Measurements from ENCODE around the gene HBA2. TPM values are rescaled to one million over a fixed set of nuclear protein-coding genes. Genes with fewer than 3 reads are reported as not detected.
"Not testable (repeated sequence)": the region's sequence is repeated elsewhere in the genome, so short reads cannot be mapped to it uniquely, and the experiment has no call there.

Gene HBA2
- total RNA-seq, 1 experiment from 2014 or later = not detected

DNA sequence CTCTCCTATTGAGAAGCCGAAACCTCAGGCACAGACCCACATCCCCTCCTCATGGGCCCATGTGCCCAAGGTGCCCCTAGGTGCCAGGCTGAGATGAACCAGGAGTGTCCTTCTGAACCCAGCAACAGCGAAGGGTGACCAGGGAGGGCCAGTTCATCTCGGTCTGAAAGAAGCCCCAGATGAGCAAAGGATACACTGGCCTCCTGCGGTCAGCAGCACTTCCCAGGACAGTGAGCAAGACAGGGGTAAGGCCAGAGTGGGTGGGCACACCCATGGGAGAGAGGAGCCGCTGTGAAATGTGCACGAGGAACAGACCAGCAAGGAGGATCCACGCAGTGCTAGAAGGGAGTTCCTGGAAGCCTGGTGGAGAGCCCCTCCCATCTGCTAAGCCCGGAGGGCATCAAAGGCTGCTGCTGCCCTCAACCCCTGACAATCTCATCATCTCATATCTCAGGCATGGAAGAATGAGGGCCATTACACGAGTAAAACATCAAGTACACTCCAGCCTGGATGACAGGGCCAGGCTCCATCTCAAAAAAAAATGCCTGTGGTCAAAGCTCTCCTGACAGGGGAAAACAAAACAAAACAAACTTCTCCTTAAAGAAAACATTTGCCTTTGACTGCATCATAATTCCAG, 23.5 kb upstream of the HBA2 start:
- peak in 1 of 2 experiments; percentile 51 for DNase-seq
- H3K27ac ChIP-seq = no peak overlapping the region

DNA sequence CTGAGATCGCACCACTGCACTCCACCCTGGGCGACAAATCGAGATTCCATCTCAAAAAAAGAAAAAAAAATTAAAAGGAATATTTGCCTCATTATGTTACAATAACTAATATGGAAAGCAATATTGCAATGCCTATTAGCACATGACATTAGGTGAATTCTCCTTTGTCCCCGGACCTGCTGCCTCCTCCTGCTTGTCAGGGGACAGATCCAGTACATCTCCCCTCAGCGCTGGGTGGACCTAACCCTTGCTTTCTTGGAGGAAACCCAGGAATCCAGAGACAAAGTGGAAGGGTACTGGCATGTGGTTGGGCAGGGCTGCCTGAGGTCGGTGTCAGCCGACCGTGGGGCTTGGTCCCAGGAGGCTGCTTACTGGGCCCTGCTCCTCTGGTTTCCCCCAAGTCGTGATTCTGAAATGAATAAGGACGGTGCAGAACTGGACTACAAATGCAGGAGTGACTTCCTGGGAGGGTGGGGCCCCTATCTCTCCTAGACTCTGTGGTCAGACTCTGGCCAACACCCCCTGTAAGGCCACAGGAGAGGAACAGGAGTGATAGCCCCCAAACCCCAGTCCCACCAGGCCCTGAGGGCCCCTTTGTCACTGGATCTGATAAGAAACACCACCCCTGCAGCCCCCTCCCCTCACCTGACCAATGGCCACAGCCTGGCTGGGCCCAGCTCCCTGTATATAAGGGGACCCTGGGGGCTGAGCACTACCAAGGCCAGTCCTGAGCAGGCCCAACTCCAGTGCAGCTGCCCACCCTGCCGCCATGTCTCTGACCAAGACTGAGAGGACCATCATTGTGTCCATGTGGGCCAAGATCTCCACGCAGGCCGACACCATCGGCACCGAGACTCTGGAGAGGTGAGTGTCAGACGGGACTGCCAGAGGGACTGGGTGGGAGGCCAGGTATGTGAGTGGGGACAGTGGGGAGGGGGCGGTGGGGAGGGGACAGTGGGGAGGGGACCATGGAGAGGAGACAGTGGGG, 20.2 kb upstream of the HBA2 start, which contains the start of gene HBZ:
Gene HBZ (plus strand): TSS at position 504 of the 988 bp plus-strand sequence. CDS start 266 bp downstream, at position 770.
- no peak for DNase-seq
- Histone ChIP-seq H3K36me3 (no peaks in the 10 kb centered on the region), H3K27me3 (no peaks in the 10 kb centered on the region), H3K4me1 (peaks cover 8% of the 10 kb centered on the region), H3K4me3 (no peak within 1 kb of the TSS), H3K9me3 (replicated peaks) (no peaks in the 10 kb centered on the region), H3K27ac (no peak within 1 kb of the TSS)

More for the DNA sequence above, 23.5 kb upstream of the HBA2 start:
- H3K27me3 ChIP-seq = no peaks in the 10 kb centered on the region
- peaks cover 5% of the 10 kb centered on the region; the same call in 1 of the 2 replicates for H3K4me1 ChIP-seq
- no peaks in the 10 kb centered on the region for H3K9me3 ChIP-seq (replicated peaks)
- H3K36me3 ChIP-seq = no peaks in the 10 kb centered on the region
- H3K4me3 ChIP-seq = no peak overlapping the region

DNA sequence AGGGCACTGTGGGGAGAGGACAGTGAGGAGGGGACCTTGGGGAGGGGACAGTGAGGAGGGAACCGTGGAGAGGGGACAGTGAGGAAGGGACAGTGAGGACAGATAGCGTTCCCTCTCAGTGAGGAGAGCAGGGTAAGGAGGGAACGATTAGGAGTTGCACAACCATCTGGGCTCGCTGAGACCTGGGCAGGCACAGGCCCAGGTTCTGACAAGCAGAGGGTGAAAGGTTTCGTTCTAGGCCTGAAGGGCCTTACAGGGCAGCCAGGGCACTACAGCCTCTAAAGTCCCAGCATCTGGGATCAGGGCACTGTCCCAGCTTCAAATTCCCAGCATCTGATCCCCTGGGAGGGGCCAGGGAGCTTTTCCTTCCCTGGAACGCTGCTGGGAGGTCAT, 19.6 kb upstream of the HBA2 start:
- not testable (repeated sequence) for DNase-seq; H3K27ac ChIP-seq; H3K9me3 ChIP-seq (replicated peaks); H3K4me3 ChIP-seq; H3K36me3 ChIP-seq; H3K27me3 ChIP-seq; H3K4me1 ChIP-seq

DNA sequence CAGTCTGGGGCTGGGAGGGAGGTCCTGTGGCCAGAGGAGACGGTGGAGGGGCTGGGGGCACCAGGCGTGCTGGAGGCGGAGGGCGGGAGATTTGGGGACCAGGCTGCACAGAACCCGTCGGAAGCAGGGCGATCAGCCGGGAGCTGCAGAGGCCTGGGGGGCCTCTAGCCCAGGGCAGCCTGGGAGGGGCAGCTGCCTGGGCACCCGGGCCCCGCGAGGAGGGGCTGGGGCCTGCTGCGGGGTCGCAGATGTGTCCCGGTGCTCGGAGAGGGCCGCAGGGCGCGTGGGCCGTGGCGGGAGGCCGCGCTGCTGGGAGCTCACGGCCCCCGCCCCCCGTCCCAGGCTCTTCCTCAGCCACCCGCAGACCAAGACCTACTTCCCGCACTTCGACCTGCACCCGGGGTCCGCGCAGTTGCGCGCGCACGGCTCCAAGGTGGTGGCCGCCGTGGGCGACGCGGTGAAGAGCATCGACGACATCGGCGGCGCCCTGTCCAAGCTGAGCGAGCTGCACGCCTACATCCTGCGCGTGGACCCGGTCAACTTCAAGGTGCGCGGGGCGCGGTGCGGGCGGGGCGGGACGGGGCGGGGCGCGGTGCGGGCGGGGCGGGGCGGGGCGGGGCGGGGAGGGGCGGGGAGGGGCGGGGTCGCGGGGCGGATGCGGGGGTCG, 19.0 kb upstream of the HBA2 start:
- not testable (repeated sequence) for H3K4me3 ChIP-seq; H3K27ac ChIP-seq; H3K4me1 ChIP-seq; DNase-seq; H3K9me3 ChIP-seq (replicated peaks); H3K27me3 ChIP-seq; H3K36me3 ChIP-seq

DNA sequence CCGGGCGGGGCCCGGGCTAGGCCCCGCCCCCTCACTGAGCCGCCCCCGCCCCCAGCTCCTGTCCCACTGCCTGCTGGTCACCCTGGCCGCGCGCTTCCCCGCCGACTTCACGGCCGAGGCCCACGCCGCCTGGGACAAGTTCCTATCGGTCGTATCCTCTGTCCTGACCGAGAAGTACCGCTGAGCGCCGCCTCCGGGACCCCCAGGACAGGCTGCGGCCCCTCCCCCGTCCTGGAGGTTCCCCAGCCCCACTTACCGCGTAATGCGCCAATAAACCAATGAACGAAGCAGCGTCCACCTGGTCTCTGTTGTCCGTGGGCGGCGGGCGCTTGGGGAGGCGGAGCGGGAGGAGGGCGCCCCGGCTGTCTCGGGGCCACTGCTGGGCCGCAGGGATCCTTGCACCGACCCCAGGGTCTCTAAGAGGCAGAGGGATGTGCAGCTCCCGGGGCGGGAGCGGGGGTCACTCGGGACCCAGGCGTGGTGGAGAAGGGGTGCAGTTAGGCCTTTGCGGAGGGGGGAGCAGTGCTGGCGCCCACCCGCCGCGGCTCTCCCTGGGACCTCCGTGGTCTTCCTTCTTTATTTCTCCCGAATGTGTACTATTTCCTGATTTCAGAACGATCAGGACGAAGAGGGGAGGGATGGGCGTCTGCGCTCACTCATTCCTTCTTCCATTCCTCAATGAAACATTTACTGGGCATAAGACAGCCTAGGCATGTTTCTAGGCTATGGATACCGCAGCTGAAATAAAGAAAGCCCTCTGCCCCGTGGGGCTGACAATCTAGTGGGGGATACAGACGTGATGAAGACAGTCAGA, 18.3 kb upstream of the HBA2 start:
- Histone ChIP-seq H3K27me3 (no peaks in the 10 kb centered on the region), H3K4me1 (peaks cover 3% of the 10 kb centered on the region; the same call in 1 of the 2 replicates), H3K36me3 (no peaks in the 10 kb centered on the region), H3K4me3 (peak overlapping the region; percentile 60), H3K9me3 (replicated peaks) (no peaks in the 10 kb centered on the region), H3K27ac (peak overlapping the region; percentile 15)
- peak; percentile 78 to 84 for DNase-seq

DNA sequence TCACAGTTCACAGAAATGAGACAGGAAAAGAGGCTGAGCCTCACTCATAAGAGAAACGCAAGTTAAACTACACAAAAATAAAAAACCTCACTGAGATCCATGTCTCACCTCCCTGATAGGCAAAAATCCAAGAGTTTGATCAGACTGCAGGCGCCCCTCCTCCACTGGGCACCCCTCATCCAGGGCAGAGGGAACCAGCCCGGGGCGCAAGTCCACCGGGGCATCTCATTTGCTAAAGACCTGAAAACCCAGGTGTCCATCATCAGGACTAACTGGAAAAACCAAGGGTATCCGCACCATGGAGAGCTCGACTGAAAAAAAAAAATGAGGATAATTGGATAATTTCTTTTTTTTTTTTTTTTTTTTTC, 17.7 kb upstream of the HBA2 start:
- no peak for DNase-seq
- H3K27me3 ChIP-seq = no peaks in the 10 kb centered on the region
- H3K9me3 ChIP-seq (replicated peaks) = no peaks in the 10 kb centered on the region
- H3K4me1 ChIP-seq = peaks cover 3% of the 10 kb centered on the region; the same call in 1 of the 2 replicates
- peak overlapping the region; percentile 60 for H3K4me3 ChIP-seq
- no peaks in the 10 kb centered on the region for H3K36me3 ChIP-seq
- H3K27ac ChIP-seq = peak overlapping the region; percentile 15

DNA sequence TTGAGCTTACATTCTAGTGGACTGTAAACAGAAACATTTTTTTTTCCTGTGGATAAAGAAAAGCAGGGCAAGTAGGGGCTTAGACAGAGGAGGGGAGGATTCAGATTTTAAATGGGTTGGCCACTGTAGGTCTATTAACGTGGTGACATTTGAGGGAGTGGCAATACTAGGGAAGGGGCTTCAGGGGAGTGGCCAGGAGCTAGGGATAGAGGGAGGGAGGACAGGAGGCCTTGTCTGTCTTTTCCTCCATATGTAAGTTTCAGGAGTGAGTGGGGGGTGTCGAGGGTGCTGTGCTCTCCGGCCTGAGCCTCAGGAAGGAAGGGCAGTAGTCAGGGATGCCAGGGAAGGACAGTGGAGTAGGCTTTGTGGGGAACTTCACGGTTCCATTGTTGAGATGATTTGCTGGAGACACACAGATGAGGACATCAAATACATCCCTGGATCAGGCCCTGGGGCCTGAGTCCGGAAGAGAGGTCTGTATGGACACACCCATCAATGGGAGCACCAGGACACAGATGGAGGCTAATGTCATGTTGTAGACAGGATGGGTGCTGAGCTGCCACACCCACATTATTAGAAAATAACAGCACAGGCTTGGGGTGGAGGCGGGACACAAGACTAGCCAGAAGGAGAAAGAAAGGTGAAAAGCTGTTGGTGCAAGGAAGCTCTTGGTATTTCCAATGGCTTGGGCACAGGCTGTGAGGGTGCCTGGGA, 13.4 kb upstream of the HBA2 start:
- Histone ChIP-seq H3K9me3 (replicated peaks) (no peaks in the 10 kb centered on the region), H3K27me3 (no peaks in the 10 kb centered on the region), H3K36me3 (no peaks in the 10 kb centered on the region), H3K4me1 (peaks cover 3% of the 10 kb centered on the region; the same call in 1 of the 2 replicates), H3K27ac (no peak overlapping the region), H3K4me3 (no peak overlapping the region)
- DNase-seq = no peak

DNA sequence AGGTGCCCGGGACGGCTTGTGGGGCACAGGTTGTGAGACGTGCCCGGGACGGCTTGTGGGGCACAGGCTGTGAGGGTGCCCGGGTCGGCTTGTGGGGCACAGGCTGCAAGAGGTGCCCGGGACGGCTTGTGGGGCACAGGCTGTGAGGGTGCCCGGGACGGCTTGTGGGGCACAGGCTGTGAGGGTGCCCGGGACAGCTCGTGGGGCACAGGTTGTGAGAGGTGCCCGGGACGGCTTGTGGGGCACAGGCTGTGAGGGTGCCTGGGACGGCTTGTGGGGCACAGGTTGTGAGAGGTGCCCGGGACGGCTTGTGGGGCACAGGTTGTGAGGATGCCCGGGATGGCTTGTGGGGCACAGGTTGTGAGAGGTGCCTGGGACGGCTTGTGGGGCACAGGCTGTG, 12.4 kb upstream of the HBA2 start:
- H3K4me3 ChIP-seq; H3K36me3 ChIP-seq; H3K27me3 ChIP-seq; H3K27ac ChIP-seq; H3K4me1 ChIP-seq; H3K9me3 ChIP-seq (replicated peaks); DNase-seq: not testable (repeated sequence)

DNA sequence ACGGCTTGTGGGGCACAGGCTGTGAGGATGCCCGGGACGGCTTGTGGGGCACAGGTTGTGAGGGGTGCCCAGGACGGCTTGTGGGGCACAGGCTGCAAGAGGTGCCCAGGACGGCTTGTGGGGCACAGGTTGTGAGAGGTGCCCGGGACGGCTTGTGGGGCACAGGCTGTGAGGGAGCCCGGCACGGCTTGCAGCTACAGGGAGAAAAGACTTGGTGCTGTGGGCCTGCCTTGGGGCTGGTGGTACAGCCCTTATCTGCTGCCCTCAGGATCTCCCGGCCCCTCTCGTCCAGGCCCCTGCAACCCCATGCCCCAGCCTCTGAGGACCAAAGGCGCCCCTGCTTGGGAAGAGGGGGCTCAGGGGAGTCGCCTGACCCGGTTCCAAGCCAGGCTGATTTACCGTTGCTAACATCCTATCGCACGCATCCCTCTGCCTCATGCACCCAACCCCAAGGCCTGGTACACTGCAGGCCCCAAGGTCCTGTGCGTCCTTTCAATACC, 11.9 kb upstream of the HBA2 start:
- Histone ChIP-seq H3K4me1 (no peaks in the 10 kb centered on the region), H3K27me3 (no peaks in the 10 kb centered on the region), H3K36me3 (no peaks in the 10 kb centered on the region), H3K9me3 (replicated peaks) (no peaks in the 10 kb centered on the region), H3K4me3 (no peak overlapping the region), H3K27ac (no peak overlapping the region)
- no peak for DNase-seq

DNA sequence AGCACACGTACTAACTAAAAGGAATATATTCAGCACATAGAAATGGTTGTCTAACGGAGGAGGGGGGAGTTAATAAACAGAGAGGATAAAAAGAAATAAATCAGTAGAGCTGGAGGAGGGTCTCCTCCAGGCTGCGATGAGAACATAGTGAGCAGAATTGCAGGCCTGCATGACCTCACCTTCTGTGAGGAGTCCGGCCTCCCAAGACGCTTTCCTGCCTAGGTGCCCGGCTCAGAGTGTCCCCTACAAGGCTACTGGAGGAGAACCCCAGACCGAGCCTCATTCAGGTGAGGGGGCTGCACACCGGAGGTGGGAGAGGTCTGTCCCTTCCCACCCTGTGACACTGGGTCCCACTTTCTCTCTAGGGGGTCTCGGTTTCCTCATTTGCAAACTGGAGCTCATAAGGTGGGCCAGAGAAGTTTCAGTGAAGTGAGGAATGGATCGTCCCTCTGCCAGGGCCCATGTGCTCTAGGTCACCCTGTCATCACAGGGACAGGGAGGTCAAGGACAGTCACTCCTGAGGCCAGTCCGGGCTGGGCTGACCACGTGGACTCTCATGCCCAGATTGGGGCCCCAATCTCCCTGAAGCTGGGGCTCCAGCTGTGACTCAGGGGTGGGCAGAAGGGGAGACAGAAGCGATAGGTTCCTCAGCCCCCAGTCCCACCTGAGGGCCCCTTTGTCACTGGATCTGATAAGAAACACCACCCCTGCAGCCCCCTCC, 10.2 kb upstream of the HBA2 start:
- Histone ChIP-seq H3K4me3 (no peak overlapping the region), H3K27ac (no peak overlapping the region), H3K27me3 (no peaks in the 10 kb centered on the region), H3K9me3 (replicated peaks) (no peaks in the 10 kb centered on the region), H3K4me1 (no peaks in the 10 kb centered on the region), H3K36me3 (no peaks in the 10 kb centered on the region)
- no peak for DNase-seq

DNA sequence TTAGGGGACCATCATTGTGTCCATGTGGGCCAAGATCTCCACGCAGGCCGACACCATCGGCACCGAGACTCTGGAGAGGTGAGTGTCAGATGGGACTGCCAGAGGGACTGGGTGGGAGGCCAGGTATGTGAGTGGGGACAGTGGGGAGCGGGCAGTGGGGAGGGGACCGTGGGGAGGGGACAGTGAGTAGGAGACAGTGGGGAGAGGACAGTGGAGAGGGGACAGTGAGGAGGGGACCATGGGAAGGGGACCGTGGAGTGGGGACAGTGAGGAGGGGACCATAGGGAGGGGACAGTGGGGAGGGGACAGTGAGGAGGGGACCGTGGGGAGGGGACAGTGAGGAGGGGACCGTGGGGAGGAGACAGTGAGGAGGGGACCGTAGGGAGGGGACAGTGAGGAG, 9.5 kb upstream of the HBA2 start:
- H3K9me3 ChIP-seq (replicated peaks); H3K4me3 ChIP-seq; H3K36me3 ChIP-seq; H3K27me3 ChIP-seq; H3K27ac ChIP-seq; DNase-seq; H3K4me1 ChIP-seq: not testable (repeated sequence)

DNA sequence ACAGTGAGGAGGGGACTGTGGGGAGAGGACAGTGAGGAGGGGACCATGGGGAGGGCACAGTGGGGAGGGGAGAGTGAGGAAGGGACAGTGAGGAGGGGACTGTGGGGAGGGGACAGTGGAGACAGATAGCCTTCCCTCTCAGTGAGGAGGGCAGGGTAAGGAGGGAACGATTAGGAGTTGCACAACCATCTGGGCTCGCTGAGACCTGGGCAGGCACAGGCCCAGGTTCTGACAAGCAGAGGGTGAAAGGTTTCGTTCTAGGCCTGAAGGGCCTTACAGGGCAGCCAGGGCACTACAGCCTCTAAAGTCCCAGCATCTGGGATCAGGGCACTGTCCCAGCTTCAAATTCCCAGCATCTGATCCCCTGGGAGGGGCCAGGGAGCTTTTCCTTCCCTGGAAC, 9.0 kb upstream of the HBA2 start:
- H3K4me1 ChIP-seq; H3K27ac ChIP-seq; H3K36me3 ChIP-seq; DNase-seq; H3K9me3 ChIP-seq (replicated peaks); H3K4me3 ChIP-seq; H3K27me3 ChIP-seq: not testable (repeated sequence)

DNA sequence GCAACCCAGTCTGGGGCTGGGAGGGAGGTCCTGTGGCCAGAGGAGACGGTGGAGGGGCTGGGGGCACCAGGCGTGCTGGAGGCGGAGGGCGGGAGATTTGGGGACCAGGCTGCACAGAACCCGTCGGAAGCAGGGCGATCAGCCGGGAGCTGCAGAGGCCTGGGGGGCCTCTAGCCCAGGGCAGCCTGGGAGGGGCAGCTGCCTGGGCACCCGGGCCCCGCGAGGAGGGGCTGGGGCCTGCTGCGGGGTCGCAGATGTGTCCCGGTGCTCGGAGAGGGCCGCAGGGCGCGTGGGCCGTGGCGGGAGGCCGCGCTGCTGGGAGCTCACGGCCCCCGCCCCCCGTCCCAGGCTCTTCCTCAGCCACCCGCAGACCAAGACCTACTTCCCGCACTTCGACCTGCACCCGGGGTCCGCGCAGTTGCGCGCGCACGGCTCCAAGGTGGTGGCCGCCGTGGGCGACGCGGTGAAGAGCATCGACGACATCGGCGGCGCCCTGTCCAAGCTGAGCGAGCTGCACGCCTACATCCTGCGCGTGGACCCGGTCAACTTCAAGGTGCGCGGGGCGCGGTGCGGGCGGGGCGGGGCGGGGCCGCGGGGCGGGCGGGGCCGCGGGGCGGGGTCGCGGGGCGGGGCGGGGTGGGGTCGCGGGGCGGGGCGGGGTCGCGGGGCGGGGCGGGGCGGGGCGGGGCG, 8.4 kb upstream of the HBA2 start:
- not testable (repeated sequence) for H3K4me3 ChIP-seq; H3K9me3 ChIP-seq (replicated peaks); DNase-seq; H3K27me3 ChIP-seq; H3K36me3 ChIP-seq; H3K27ac ChIP-seq; H3K4me1 ChIP-seq
